M059J (cell line): ENCODE data around the gene CLEC11A. TPM values are rescaled to one million over a fixed set of nuclear protein-coding genes. Genes with fewer than 3 reads are reported as not detected.
"Not testable (repeated sequence)": the region's sequence is repeated elsewhere in the genome, so short reads cannot be mapped to it uniquely, and the experiment has no call there.

Source experiments
- DNase-seq: peaks from one replicate; pipeline ENCODE4 v3.0.0-alpha.2; 2012; ENCODE audit warnings: low read depth
- total RNA-seq: library from RNA; depleted of rRNA; stranded (reverse); fragments of >200 nt; shearing (Covaris generic); gene quantifications from 2 replicates; pipeline ENCODE4 v1.2.3, GENCODE V29; 2014

CLEC11A gene
- total RNA-seq, 1 experiment from 2014 or later, result 10.0 TPM

GRCh38 chr19:50722201-50723013 is 757 bp upstream of the CLEC11A start:
- no peak for DNase-seq

GRCh38 chr19:50723735-50724521 is 764 bp downstream of the CLEC11A start:
- DNase-seq, result no peak

- peak; percentile 98 for DNase-seq
These were observed 1.5 kb downstream of the CLEC11A start for GRCh38 chr19:50724522-50725217.

- no peak for DNase-seq
These were observed 2.2 kb downstream of the CLEC11A start for GRCh38 chr19:50725218-50725910.

GRCh38 chr19:50725911-50726230 is 2.7 kb downstream of the CLEC11A start:
- no peak for DNase-seq

GRCh38 chr19:50728084-50728737 is 5.0 kb downstream of the CLEC11A start:
- DNase-seq, result no peak

- DNase-seq, result no peak
These were observed 6.7 kb downstream of the CLEC11A start for GRCh38 chr19:50729894-50730293.

- no peak for DNase-seq
These were observed 12.7 kb downstream of the CLEC11A start for GRCh38 chr19:50735869-50736268.

GRCh38 chr19:50736338-50736737 is 13.2 kb downstream of the CLEC11A start:
- DNase-seq, result no peak

- no peak for DNase-seq
These were observed 16.2 kb downstream of the CLEC11A start for GRCh38 chr19:50739132-50739913.

- DNase-seq, result no peak
These were observed 16.8 kb downstream of the CLEC11A start for GRCh38 chr19:50739914-50740426.

- DNase-seq, result no peak
These were observed 18.2 kb downstream of the CLEC11A start for GRCh38 chr19:50741179-50741933.

- no peak for DNase-seq
These were observed 20.4 kb downstream of the CLEC11A start for GRCh38 chr19:50743537-50743936.

GRCh38 chr19:50745221-50745620 is 22.1 kb downstream of the CLEC11A start:
- DNase-seq, result no peak

- DNase-seq, result not testable (repeated sequence)
These were observed 24.0 kb downstream of the CLEC11A start for GRCh38 chr19:50747141-50747540.

GRCh38 chr19:50749490-50749889 is 26.3 kb downstream of the CLEC11A start:
- DNase-seq, result no peak

GRCh38 chr19:50750010-50750409 is 26.8 kb downstream of the CLEC11A start:
- DNase-seq, result no peak

GRCh38 chr19:50753879-50754278 is 30.7 kb downstream of the CLEC11A start:
- DNase-seq, result no peak

GRCh38 chr19:50756244-50756643 is 33.1 kb downstream of the CLEC11A start:
- DNase-seq, result not testable (repeated sequence)

- not testable (repeated sequence) for DNase-seq
These were observed 34.5 kb downstream of the CLEC11A start for GRCh38 chr19:50757624-50758023.
